ENCODE data around the gene TMTC2. TPM values are rescaled to one million over a fixed set of nuclear protein-coding genes. Genes with fewer than 3 reads are reported as not detected.

Gene TMTC2
- total RNA-seq, 2 donors from 2014 or later, result 2.9 to 3.2 TPM

- no peaks in the 10 kb centered on the region for H3K9me3 ChIP-seq
- H3K4me3 ChIP-seq, result no peak overlapping the region
- no peaks in the 10 kb centered on the region for H3K36me3 ChIP-seq
- no peaks in the 10 kb centered on the region for H3K27me3 ChIP-seq
- no peaks in the 10 kb centered on the region for H3K4me1 ChIP-seq
- DNase-seq (ENCODE audit: low spot score), result no peak
- no peak for TF ChIP-seq CTCF (IDR thresholded peaks at IDR 0.05)
- H3K27ac ChIP-seq, result no peak overlapping the region
Measured at GRCh38 chr12:82877963-82878362, 191.3 kb downstream of the TMTC2 start.

- no peak overlapping the region for H3K27ac ChIP-seq
- TF ChIP-seq CTCF (IDR thresholded peaks at IDR 0.05), result no peak
- H3K36me3 ChIP-seq, result no peaks in the 10 kb centered on the region
- no peaks in the 10 kb centered on the region for H3K9me3 ChIP-seq
- H3K4me3 ChIP-seq, result no peak overlapping the region
- DNase-seq (ENCODE audit: low spot score), result no peak
- H3K27me3 ChIP-seq, result no peaks in the 10 kb centered on the region
- H3K4me1 ChIP-seq, result no peaks in the 10 kb centered on the region
Measured at GRCh38 chr12:82880442-82880901, 193.8 kb downstream of the TMTC2 start.

- H3K4me3 ChIP-seq, result no peak overlapping the region
Measured at GRCh38 chr12:82883394-82884355, 197.0 kb downstream of the TMTC2 start.

GRCh38 chr12:82886671-82887340 is 200.1 kb downstream of the TMTC2 start:
- no peak for TF ChIP-seq CTCF (IDR thresholded peaks at IDR 0.05)
- Histone ChIP-seq H3K36me3 (no peaks in the 10 kb centered on the region), H3K4me3 (no peak overlapping the region), H3K27ac (no peak overlapping the region), H3K9me3 (no peaks in the 10 kb centered on the region), H3K27me3 (no peaks in the 10 kb centered on the region), H3K4me1 (no peaks in the 10 kb centered on the region)
- DNase-seq (ENCODE audit: low spot score), result no peak

More at GRCh38 chr12:82883394-82884355, 197.0 kb downstream of the TMTC2 start:
- no peak overlapping the region for H3K27ac ChIP-seq
- no peak for DNase-seq (ENCODE audit: low spot score)
- H3K9me3 ChIP-seq, result no peaks in the 10 kb centered on the region
- no peak for TF ChIP-seq CTCF (IDR thresholded peaks at IDR 0.05)
- no peaks in the 10 kb centered on the region for H3K27me3 ChIP-seq
- no peaks in the 10 kb centered on the region for H3K36me3 ChIP-seq
- no peaks in the 10 kb centered on the region for H3K4me1 ChIP-seq

- no peaks in the 10 kb centered on the region for H3K36me3 ChIP-seq
- H3K27ac ChIP-seq, result no peak overlapping the region
- H3K27me3 ChIP-seq, result no peaks in the 10 kb centered on the region
- DNase-seq (ENCODE audit: low spot score), result no peak
- H3K4me3 ChIP-seq, result no peak overlapping the region
- H3K4me1 ChIP-seq, result no peaks in the 10 kb centered on the region
- no peaks in the 10 kb centered on the region for H3K9me3 ChIP-seq
- TF ChIP-seq CTCF (IDR thresholded peaks at IDR 0.05), result no peak
Measured at GRCh38 chr12:82893896-82894295, 207.2 kb downstream of the TMTC2 start.
